ENCODE measurements around the gene UROS.

Gene UROS

GRCh38 chr10:125822878-125823662 is at the start of gene UROS, which contains the start of gene BCCIP:
TSS of gene UROS (minus strand) at chr10:125823258. CDS start at chr10:125816499, 6,759 bp downstream.
TSS of gene BCCIP (plus strand) at chr10:125823546. CDS start at chr10:125823558, 12 bp downstream.
- peak; percentile 98 for DNase-seq

GRCh38 chr10:125871338-125871737 is 48.3 kb upstream of the UROS start:
- DNase-seq = no peak

GRCh38 chr10:125868372-125868975 is 45.4 kb upstream of the UROS start:
- peak; percentile 55 for DNase-seq

GRCh38 chr10:125866421-125867029 is 43.5 kb upstream of the UROS start:
- DNase-seq = no peak

- DNase-seq = no peak
Observed at GRCh38 chr10:125865120-125865519, 42.1 kb upstream of the UROS start.

- DNase-seq = no peak
Observed at GRCh38 chr10:125859128-125859817, 36.2 kb upstream of the UROS start.

GRCh38 chr10:125857185-125857760 is 34.2 kb upstream of the UROS start:
- DNase-seq = no peak

- DNase-seq = no peak
Observed at GRCh38 chr10:125852487-125852886, 29.4 kb upstream of the UROS start.

- no peak for DNase-seq
Observed at GRCh38 chr10:125850766-125851731, 28.0 kb upstream of the UROS start.

GRCh38 chr10:125849448-125849847 is 26.4 kb upstream of the UROS start:
- DNase-seq = no peak

GRCh38 chr10:125848857-125849256 is 25.8 kb upstream of the UROS start:
- DNase-seq = no peak

GRCh38 chr10:125848371-125848770 is 25.3 kb upstream of the UROS start:
- DNase-seq = no peak

- no peak for DNase-seq
Observed at GRCh38 chr10:125846894-125847293, 23.8 kb upstream of the UROS start.

- no peak for DNase-seq
Observed at GRCh38 chr10:125845617-125846016, 22.6 kb upstream of the UROS start.

- DNase-seq = no peak
Observed at GRCh38 chr10:125844751-125845221, 21.7 kb upstream of the UROS start.

- DNase-seq = no peak
Observed at GRCh38 chr10:125843603-125844329, 20.7 kb upstream of the UROS start.

- no peak for DNase-seq
Observed at GRCh38 chr10:125840955-125841354, 17.9 kb upstream of the UROS start.

GRCh38 chr10:125840406-125840805 is 17.3 kb upstream of the UROS start:
- DNase-seq = no peak

GRCh38 chr10:125838802-125839575 is 15.9 kb upstream of the UROS start:
- DNase-seq = no peak

GRCh38 chr10:125836746-125837145 is 13.7 kb upstream of the UROS start:
- DNase-seq = no peak
